ENCODE measurements around the gene SDHB. TPM values are rescaled to one million over a fixed set of nuclear protein-coding genes. Genes with fewer than 3 reads are reported as not detected.

The SDHB gene
- total and polyA plus RNA-seq, 2 experiments from 2014 or later: 126 to 156 TPM

- Histone ChIP-seq H3K4me1 (ENCODE audit: low read depth) (no peaks in the 10 kb centered on the region), H3K27me3 (no peaks in the 10 kb centered on the region), H3K27ac (no peak overlapping the region), H3K4me3 (no peak overlapping the region), H3K36me3 (peaks cover 27% of the 10 kb centered on the region), H3K9me3 (ENCODE audit: low read depth) (no peaks in the 10 kb centered on the region)
- no peak for DNase-seq (ENCODE audit: low read depth in 1 of 2, low spot score in 1 of 2)
- TF ChIP-seq, protein P1, sequence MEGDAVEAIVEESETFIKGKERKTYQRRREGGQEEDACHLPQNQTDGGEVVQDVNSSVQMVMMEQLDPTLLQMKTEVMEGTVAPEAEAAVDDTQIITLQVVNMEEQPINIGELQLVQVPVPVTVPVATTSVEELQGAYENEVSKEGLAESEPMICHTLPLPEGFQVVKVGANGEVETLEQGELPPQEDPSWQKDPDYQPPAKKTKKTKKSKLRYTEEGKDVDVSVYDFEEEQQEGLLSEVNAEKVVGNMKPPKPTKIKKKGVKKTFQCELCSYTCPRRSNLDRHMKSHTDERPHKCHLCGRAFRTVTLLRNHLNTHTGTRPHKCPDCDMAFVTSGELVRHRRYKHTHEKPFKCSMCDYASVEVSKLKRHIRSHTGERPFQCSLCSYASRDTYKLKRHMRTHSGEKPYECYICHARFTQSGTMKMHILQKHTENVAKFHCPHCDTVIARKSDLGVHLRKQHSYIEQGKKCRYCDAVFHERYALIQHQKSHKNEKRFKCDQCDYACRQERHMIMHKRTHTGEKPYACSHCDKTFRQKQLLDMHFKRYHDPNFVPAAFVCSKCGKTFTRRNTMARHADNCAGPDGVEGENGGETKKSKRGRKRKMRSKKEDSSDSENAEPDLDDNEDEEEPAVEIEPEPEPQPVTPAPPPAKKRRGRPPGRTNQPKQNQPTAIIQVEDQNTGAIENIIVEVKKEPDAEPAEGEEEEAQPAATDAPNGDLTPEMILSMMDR (IDR thresholded peaks at IDR 0.05; ENCODE audit: low read depth, low read length): no peak
Observed at GRCh38 chr1:17033481-17033880, 20.4 kb downstream of the SDHB start.

DNA sequence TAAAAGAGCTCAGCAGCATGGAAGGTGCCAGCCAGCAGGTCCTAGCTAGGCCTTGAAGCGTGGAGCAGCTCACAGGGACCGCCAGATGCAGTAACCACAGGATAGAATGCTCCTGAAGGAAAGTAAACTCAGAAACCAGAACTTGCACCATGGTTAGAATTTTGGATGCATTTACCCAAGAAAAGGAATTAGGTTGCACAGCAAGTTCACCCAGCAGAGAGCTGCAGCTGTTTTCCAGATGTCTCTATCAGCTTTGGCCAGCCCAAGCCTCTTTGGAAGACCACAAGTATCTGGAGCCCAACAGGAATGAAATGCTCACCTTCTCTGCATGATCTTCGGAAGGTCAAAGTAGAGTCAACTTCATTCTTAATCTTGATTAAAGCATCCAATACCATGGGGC is 21.1 kb downstream of the SDHB start:
- H3K36me3 ChIP-seq: peaks cover 30% of the 10 kb centered on the region
- no peaks in the 10 kb centered on the region for H3K4me1 ChIP-seq (ENCODE audit: low read depth)
- no peak overlapping the region for H3K4me3 ChIP-seq
- no peaks in the 10 kb centered on the region for H3K27me3 ChIP-seq
- H3K27ac ChIP-seq: no peak overlapping the region
- TF ChIP-seq, protein P1 (IDR thresholded peaks at IDR 0.05; ENCODE audit: low read depth, low read length): no peak
- DNase-seq (ENCODE audit: low read depth in 1 of 2, low spot score in 1 of 2): no peak
- no peaks in the 10 kb centered on the region for H3K9me3 ChIP-seq (ENCODE audit: low read depth)

DNA sequence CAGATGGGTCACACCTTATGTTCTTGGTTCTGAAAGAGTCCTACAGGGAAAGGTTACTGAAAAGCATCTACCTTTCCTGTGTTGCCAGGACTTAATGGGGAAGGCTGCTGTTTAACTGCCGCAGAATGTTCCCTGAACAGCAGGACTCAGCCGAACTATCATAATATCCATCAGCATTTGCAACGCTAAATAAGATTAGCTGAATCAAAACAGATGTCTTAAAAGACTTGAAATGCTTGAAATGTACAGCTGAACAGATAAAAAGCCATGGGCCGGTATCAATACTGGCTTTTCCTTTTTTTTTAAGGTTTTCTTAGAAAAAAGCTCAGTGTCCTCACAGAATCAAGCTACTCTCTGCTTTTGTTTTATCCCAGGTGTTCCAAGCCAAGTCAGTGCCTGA is 22.4 kb downstream of the SDHB start:
- Histone ChIP-seq H3K27me3 (no peaks in the 10 kb centered on the region), H3K9me3 (ENCODE audit: low read depth) (no peaks in the 10 kb centered on the region), H3K27ac (no peak overlapping the region), H3K36me3 (peaks cover 42% of the 10 kb centered on the region), H3K4me3 (no peak overlapping the region), H3K4me1 (ENCODE audit: low read depth) (no peaks in the 10 kb centered on the region)
- no peak for DNase-seq (ENCODE audit: low read depth in 1 of 2, low spot score in 1 of 2)
- TF ChIP-seq, protein P1 (IDR thresholded peaks at IDR 0.05; ENCODE audit: low read depth, low read length): no peak

GRCh38 chr1:17030206-17030605 is 23.6 kb downstream of the SDHB start:
- TF ChIP-seq, protein P1 (IDR thresholded peaks at IDR 0.05; ENCODE audit: low read depth, low read length): no peak
- Histone ChIP-seq H3K4me1 (ENCODE audit: low read depth) (no peaks in the 10 kb centered on the region), H3K4me3 (no peak overlapping the region), H3K36me3 (peaks cover 53% of the 10 kb centered on the region), H3K9me3 (ENCODE audit: low read depth) (no peaks in the 10 kb centered on the region), H3K27me3 (no peaks in the 10 kb centered on the region), H3K27ac (no peak overlapping the region)
- no peak for DNase-seq (ENCODE audit: low read depth in 1 of 2, low spot score in 1 of 2)

GRCh38 chr1:17028662-17029188 is 25.1 kb downstream of the SDHB start:
- Histone ChIP-seq H3K27ac (no peak overlapping the region), H3K4me1 (ENCODE audit: low read depth) (no peaks in the 10 kb centered on the region), H3K36me3 (peaks cover 66% of the 10 kb centered on the region), H3K27me3 (no peaks in the 10 kb centered on the region), H3K4me3 (no peak overlapping the region), H3K9me3 (ENCODE audit: low read depth) (no peaks in the 10 kb centered on the region)
- TF ChIP-seq, protein P1 (IDR thresholded peaks at IDR 0.05; ENCODE audit: low read depth, low read length): no peak
- DNase-seq (ENCODE audit: low read depth in 1 of 2, low spot score in 1 of 2): no peak

DNA sequence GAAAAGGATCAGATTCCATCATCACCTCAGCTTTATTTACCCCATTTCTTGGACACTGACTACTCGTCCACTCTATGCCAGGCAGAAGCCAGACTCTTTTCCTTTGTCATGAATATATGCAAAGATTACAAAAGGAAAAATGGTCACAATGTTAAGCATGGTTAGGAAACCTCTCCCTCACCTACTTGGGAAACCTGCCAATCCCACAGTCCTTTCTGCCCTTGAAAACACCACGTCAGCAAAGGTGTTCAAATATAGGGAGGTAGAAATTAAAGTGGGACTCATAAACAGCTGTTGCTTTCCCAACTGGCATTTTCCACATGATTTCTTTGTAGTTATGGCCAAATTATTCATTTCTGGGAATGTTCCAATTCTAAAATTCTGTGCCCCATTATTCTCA is 25.9 kb downstream of the SDHB start:
- Histone ChIP-seq H3K9me3 (ENCODE audit: low read depth) (no peaks in the 10 kb centered on the region), H3K4me1 (ENCODE audit: low read depth) (peaks cover 3% of the 10 kb centered on the region), H3K27ac (no peak overlapping the region), H3K4me3 (no peak overlapping the region), H3K27me3 (no peaks in the 10 kb centered on the region), H3K36me3 (peaks cover 68% of the 10 kb centered on the region)
- no peak for DNase-seq (ENCODE audit: low read depth in 1 of 2, low spot score in 1 of 2)
- TF ChIP-seq, protein P1 (IDR thresholded peaks at IDR 0.05; ENCODE audit: low read depth, low read length): no peak
